Retinal pigment epithelial cell (primary cell): Measurements from ENCODE around the gene GNB1L.
A peak's percentile ranks its signal among the peaks of the same experiment; 100 is the strongest.

ENCODE experiments used
- DNase-seq: peaks from one replicate; pipeline ENCODE4 v3.0.0-alpha.2; 2010; ENCODE audit warnings: low read depth
- H3K4me3 ChIP-seq: 2 replicates; pipeline ENCODE4 v1.5.1; 2011; ENCODE audit warnings: mild to moderate bottlenecking, low read length, control low read depth, moderate library complexity
- CTCF ChIP-seq: conservative IDR thresholded peaks from 2 replicates; pipeline ENCODE4 v1.5.1; 2011; ENCODE audit warnings: low read depth, low read length, control low read depth, inconsistent platforms

GNB1L gene

GRCh38 chr22:19864538-19865106 lies 9.9 kb upstream of the GNB1L start:
- no peak for DNase-seq
- no peak for TF ChIP-seq CTCF
- no peak overlapping the region for H3K4me3 ChIP-seq

GRCh38 chr22:19863571-19863970 lies 8.9 kb upstream of the GNB1L start:
- H3K4me3 ChIP-seq: no peak overlapping the region
- no peak for TF ChIP-seq CTCF
- no peak for DNase-seq

- TF ChIP-seq CTCF: no peak
- DNase-seq: no peak
- no peak overlapping the region for H3K4me3 ChIP-seq
Measured at GRCh38 chr22:19862619-19863246, 8.1 kb upstream of the GNB1L start.

GRCh38 chr22:19859861-19860510 lies 5.3 kb upstream of the GNB1L start:
- TF ChIP-seq CTCF: no peak
- DNase-seq: no peak
- no peak overlapping the region for H3K4me3 ChIP-seq

- no peak for TF ChIP-seq CTCF
- H3K4me3 ChIP-seq: no peak overlapping the region
- no peak for DNase-seq
Measured at GRCh38 chr22:19857382-19857781, 2.7 kb upstream of the GNB1L start.

- H3K4me3 ChIP-seq: peak overlapping the region; percentile 64
- no peak for DNase-seq
- no peak for TF ChIP-seq CTCF
Measured at GRCh38 chr22:19855504-19856409, 1.1 kb upstream of the GNB1L start.
